GM19238 (cell line): Measurements from ENCODE around the gene ANKRD12.
"Not testable (repeated sequence)": the region's sequence is repeated elsewhere in the genome, so short reads cannot be mapped to it uniquely, and the experiment has no call there.

Experiments used
- DNase-seq: peaks from one replicate; pipeline ENCODE4 v3.0.0; 2011; ENCODE audit warnings: low spot score; ENCODE audit not compliant: insufficient read length

ANKRD12 gene

GRCh38 chr18:9231852-9232486 is 95.4 kb downstream of the ANKRD12 start:
- DNase-seq, result no peak

DNA sequence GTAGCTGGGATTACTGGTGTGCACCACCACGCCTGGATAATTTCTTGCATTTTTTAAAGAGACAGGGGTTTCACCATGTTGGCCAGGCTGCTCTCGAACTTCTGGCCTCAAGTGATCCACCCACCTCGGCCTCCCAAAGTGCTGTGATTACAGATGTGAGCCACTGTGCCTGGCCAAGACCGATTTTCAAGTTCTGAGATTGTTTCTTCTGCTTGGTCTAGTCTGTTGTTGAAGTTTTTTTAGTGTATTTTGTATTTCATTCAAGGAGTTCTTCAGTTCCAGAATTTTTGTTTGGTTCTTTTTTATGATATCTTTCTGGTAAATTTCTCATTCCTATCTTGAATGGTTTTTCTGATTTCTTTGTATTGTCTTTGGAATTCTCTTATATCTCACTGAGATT is 96.4 kb downstream of the ANKRD12 start:
- DNase-seq, result no peak

- no peak for DNase-seq
These were observed 97.3 kb downstream of the ANKRD12 start for GRCh38 chr18:9233771-9234440.

DNA sequence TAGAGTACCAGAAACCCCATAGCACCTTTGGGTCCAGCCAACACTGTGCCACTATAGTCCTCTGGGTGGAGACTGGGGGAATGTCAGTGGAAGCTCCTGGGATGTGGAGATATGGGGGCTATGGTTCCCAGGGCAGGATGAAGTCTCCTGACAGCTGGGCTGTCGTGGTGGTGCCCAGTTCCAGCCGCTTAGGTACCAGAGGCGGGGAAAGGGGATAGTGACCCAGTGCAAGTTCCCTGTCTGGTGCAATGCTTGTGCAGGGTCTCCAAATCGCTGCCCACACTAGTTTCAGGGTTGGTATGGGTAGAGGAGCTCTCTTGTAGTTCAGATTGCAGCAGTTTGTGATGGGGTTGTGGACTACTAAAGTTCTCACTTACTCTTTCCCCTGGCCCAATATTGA is 97.9 kb downstream of the ANKRD12 start:
- DNase-seq, result no peak

GRCh38 chr18:9237981-9238380 is 101.4 kb downstream of the ANKRD12 start:
- DNase-seq, result no peak

DNA sequence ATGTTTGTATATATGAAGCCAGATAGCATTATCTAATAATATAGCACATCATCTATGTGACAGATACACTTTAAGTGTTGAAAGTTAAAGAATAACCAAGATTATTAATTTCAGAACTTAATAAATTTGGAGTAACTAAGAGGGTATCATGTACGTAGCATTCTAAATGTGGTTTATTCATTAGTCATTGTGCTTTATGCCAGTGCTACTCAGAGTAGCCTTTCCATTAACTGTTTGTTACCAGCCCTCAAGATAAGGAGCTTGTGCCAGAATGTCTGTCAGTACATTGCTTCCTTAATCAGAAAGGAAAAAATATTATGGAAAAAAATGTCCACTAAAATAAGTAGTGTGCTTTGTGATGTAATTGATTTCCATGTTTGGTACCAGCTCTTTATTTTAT is 103.1 kb downstream of the ANKRD12 start:
- DNase-seq, result no peak

DNA sequence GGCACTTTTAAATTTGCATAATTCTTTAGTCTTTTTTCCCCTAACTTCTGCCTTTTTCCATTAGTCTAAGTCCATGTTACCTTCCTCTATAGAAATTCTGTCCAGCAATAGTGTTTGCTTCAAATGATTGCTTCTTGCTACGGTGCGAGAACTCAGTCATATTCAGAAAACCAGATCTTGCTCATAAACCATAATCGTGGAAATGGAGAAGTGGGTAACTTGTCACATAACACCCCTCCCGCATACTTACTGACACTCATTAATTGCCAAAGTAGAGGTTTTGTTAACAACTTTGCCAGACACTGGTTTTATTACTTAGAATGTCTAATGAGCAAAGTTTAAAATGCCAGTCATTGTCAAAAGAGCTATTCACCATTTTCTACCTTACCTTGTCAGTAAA is 103.7 kb downstream of the ANKRD12 start:
- no peak for DNase-seq

DNA sequence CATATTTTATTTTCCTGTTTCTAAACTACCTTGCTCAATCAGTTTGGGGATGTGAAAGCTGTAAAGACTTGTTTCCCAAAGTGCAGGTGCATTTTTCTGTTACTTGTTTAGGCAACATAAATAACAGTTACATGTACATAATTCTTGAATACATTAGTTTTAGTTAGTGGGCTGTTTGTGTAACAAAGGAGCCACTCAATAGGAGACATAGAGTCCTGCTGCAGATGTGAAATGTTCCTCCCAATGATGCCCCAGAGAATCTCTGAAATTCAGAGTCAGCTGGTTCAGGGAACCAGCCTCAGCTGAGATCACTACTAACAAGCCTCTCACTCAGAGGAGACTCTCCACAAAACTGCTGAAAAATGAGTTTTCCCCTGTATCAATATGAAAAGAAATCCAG is 106.4 kb downstream of the ANKRD12 start:
- no peak for DNase-seq

- no peak for DNase-seq
These were observed 107.8 kb downstream of the ANKRD12 start for GRCh38 chr18:9244376-9244775.

GRCh38 chr18:9248661-9249060 is 112.1 kb downstream of the ANKRD12 start:
- DNase-seq, result no peak

GRCh38 chr18:9249254-9249653 is 112.7 kb downstream of the ANKRD12 start:
- DNase-seq, result no peak

DNA sequence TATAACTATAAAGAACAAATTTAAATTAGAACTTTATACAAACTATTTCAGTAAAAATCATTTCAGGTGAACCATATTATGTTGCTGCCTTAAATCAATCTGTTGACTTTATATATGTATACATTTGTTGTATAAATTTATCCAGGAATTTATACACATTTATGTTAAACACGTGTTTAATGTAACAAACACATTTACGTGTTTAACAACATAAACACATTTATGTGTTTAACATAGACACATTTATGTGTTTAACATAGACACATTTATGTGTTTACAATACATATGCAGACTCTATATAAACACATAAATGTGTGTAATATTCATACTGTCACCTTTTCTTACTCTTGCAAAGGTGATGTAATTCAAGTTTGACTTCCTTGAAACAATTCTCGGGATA is 122.6 kb downstream of the ANKRD12 start:
- DNase-seq, result no peak

DNA sequence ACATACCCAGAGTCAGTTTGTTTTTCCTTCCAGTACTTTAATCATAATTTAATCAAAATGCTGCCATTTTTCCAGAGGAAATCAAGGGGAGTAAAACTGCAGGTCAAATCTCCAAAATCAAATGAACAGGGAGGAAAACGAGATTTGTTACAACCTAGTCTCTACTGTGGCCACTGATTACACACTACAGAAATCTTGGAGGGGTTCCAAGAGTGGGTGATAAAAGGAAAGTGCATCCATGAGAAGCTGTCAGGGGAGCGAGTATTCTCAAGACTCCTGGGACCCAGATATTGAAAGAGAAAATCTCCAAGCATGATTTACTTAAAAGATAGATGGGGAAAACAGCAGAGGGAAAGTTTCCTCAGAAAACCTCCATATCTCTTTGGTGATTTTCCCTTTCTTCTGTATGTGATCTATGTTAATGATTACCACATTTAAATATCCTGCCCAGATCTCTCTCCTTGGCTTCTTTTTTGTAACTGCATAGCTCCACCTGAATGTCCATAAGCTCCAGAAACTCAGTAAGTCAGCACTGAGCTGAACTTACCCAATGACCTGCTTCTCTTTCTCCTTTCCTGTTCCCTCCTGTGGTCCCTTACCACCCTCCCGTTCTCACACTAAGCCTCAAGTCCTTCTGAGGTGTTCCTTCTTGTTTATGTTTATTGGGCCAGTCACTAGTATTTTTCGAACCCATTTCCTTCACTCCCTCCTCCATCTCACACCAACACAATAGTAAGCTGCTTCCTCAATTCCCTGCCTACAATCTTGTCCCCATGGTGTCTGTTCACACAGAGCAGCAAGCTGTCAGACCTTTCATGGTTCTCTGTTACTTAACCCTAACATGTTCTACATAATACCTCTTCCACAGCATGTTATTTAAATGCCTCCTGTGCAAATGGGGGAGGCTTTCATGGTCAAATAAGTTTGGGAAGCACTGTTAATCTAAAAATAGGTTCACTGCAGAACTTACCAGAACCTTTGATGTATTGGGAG is 124.1 kb downstream of the ANKRD12 start:
- no peak for DNase-seq

DNA sequence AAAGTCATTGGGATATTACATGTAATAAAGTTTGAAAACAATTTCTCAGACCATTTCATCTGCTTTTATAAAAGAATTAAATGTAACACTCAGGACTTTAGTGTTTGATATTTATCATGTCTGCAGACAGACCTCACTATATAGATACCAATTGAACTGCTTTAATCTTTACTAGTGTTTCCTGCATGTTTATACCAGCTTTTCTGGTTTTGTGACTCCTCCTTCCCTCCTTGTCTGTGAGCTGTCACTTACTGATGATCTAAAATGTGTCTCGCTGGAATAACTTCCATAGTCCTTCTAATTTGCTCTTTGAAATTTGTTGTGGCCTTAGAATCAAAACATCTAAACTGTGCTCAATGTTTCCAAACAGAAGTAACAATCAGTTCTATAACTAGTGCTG is 126.7 kb downstream of the ANKRD12 start:
- DNase-seq, result no peak

DNA sequence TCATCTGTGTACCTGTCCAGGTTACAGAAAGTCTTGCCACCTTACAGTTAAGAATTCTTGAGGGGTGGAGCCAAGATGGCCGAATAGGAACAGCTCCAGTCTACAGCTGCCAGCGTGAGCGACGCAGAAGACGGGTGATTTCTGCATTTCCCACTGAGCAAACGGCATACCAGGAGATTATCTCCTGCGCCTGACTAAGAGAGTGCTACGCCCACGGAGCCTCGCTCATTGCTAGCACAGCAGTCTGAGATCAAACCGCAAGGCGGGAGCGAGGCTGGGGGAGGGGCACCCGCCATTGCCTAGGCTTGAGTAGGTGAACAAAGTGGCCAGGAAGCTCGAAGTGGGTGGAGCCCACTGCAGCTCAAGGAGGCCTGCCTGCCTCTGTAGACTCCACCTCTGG is 128.2 kb downstream of the ANKRD12 start:
- not testable (repeated sequence) for DNase-seq

DNA sequence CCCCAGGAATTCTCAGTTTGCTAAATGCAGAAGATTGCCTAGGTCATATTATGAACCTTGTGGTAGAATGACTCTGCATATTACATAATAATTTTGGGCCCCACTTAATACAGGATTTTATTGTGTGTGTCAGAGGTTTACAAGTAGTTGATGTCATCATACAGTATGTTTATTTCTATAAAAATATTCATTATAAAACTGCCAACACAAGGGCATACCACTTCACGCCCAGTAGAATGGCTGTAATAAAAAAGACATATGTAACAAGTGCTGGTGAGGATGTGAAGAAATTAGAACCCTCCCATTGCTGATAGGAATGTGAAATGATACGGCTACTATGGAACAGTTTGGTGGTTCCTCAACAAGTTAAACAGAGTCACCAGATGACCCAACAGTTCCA is 136.6 kb downstream of the ANKRD12 start:
- no peak for DNase-seq

DNA sequence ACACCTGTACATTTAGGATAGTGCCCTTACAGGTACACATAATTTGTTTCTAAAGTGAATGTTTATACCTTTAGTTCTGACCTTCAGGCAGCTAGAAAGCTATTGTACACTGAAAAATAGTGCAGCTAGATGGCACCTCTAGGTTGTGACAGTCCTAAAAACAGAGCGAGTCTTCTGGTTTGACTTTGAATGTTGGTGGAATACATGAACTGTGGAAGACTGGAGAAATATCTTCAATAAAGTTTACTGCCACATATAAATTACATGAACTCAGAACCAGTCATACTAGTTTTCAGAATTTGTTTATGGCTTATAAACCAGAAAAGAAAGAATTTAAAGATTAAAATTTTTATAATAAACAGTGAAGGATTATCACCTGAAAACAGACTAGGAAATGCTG is 139.3 kb downstream of the ANKRD12 start:
- no peak for DNase-seq

DNA sequence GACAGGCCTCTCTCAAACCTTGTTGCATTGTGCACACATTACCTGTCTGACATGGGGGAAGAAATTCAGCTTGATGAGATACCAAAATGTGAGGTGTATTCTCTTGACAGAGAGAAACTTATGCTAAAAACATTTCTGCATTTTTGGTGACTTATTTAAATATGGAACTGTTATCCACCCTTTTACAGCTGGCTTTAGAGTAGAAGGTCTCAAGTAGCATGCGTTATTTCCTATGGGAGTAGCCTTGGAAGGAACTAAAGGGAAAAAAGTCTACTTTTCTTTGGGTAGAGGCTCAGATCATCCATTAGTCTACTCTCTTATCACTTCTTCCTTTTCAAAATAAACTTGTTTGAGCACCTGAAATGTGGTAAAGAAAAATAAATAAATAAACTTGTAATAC is 141.4 kb downstream of the ANKRD12 start:
- DNase-seq, result no peak

GRCh38 chr18:9280849-9281248 is 144.3 kb downstream of the ANKRD12 start:
- no peak for DNase-seq

DNA sequence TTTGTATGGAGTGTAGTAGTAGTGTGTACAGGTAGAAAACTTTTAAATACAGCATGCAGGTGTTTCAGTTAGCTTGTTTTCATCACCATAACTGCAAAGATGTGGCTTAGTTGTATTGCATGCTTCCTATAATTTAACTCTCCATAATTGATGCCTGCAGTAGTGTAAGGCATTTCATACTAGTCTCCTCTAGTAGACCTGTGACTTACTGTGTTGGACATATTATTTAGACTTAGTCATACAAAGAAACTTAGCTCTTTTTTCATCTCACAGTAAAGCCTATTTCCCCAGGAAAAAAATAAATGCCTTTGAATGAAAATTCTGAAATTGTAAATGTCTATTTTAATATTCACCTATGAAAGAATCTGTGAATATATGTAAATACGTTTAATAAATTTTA is 145.2 kb downstream of the ANKRD12 start:
- DNase-seq, result no peak

DNA sequence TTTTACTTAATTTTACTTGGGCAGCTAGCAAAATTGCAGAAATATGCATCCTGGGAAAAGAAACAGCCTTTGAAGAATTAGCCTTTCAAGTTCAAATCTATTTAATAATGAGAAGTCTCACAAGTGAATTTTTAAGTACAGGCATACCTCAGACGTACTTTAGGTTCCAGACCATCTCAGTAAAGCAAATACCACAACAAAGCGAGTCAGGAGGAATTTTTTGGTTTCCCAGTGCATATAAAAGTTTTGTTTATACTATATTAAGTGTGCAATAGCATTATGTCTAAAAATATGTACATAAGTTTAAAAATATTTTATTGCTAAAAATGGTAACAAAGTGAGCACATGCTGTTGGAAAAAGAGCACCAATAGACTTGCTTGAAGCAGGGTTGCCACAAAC is 147.2 kb downstream of the ANKRD12 start:
- no peak for DNase-seq

GRCh38 chr18:9285604-9286003 is 149.0 kb downstream of the ANKRD12 start:
- DNase-seq, result no peak
